Measurements from ENCODE around the gene SLC10A7.

The SLC10A7 gene

GRCh38 chr4:146506272-146506671, 15.5 kb downstream of the SLC10A7 start:
- TF ChIP-seq, protein P1, sequence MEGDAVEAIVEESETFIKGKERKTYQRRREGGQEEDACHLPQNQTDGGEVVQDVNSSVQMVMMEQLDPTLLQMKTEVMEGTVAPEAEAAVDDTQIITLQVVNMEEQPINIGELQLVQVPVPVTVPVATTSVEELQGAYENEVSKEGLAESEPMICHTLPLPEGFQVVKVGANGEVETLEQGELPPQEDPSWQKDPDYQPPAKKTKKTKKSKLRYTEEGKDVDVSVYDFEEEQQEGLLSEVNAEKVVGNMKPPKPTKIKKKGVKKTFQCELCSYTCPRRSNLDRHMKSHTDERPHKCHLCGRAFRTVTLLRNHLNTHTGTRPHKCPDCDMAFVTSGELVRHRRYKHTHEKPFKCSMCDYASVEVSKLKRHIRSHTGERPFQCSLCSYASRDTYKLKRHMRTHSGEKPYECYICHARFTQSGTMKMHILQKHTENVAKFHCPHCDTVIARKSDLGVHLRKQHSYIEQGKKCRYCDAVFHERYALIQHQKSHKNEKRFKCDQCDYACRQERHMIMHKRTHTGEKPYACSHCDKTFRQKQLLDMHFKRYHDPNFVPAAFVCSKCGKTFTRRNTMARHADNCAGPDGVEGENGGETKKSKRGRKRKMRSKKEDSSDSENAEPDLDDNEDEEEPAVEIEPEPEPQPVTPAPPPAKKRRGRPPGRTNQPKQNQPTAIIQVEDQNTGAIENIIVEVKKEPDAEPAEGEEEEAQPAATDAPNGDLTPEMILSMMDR (IDR thresholded peaks at IDR 0.05; ENCODE audit: low read depth, low read length), result no peak
- Histone ChIP-seq H3K27me3 (no peaks in the 10 kb centered on the region), H3K9me3 (no peaks in the 10 kb centered on the region), H3K4me1 (no peaks in the 10 kb centered on the region), H3K4me3 (ENCODE audit: low read depth, low read length) (no peak overlapping the region), H3K36me3 (no peaks in the 10 kb centered on the region; the same call in 1 of the 2 replicates)
- no peak for DNase-seq

DNA sequence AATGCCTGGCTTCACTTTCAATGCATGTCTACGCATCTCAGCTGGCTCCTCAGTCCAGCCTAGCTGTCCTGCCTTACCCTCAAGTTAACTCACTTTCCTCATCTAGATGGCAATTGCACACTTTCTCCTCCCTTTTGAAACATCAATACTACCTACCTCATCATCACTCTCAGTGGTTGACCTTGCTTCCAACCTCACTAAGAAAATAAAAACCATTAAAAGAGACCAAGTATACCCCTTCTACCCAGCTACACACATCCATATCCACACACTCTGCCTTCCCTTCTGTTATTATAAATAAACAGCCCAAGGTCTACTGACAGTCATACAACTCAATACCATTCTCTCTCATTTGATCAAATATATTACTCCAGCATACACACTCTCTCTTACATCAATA, 21.5 kb downstream of the SLC10A7 start:
- H3K9me3 ChIP-seq, result no peaks in the 10 kb centered on the region
- H3K4me1 ChIP-seq, result peaks cover 4% of the 10 kb centered on the region
- DNase-seq, result no peak
- H3K4me3 ChIP-seq (ENCODE audit: low read depth, low read length), result no peak overlapping the region
- H3K27me3 ChIP-seq, result no peaks in the 10 kb centered on the region
- H3K36me3 ChIP-seq, result no peaks in the 10 kb centered on the region; the same call in 1 of the 2 replicates
- TF ChIP-seq, protein P1 (IDR thresholded peaks at IDR 0.05; ENCODE audit: low read depth, low read length), result no peak

DNA sequence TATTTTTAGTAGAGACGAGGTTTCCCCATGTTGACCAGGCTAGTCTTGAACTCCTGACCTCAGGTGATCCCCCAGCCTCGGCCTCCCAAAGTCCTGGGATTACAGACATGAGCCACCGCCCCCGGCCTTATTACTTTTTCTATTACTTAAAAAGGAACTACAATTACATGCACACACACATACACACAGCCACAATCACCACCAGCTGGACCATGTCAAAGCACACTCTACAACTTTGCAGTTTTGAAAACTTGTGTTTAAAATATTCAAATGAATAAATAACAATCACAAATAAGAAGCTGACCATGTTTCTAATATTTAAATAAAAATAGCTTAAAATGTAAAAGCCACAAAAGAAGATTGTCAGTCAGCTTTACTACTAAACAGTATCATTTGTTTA, 23.4 kb downstream of the SLC10A7 start:
- Histone ChIP-seq H3K4me3 (ENCODE audit: low read depth, low read length) (no peak overlapping the region), H3K27me3 (no peaks in the 10 kb centered on the region), H3K9me3 (no peaks in the 10 kb centered on the region), H3K4me1 (peaks cover 9% of the 10 kb centered on the region), H3K36me3 (no peaks in the 10 kb centered on the region; the same call in 1 of the 2 replicates)
- TF ChIP-seq, protein P1 (IDR thresholded peaks at IDR 0.05; ENCODE audit: low read depth, low read length), result no peak
- no peak for DNase-seq

- no peaks in the 10 kb centered on the region for H3K9me3 ChIP-seq
- TF ChIP-seq, protein P1 (IDR thresholded peaks at IDR 0.05; ENCODE audit: low read depth, low read length), result no peak
- DNase-seq, result no peak
- no peak overlapping the region for H3K4me3 ChIP-seq (ENCODE audit: low read depth, low read length)
- H3K4me1 ChIP-seq, result peaks cover 9% of the 10 kb centered on the region
- H3K27me3 ChIP-seq, result no peaks in the 10 kb centered on the region
- H3K36me3 ChIP-seq, result no peaks in the 10 kb centered on the region
These were observed 26.5 kb downstream of the SLC10A7 start for GRCh38 chr4:146495269-146495668.

DNA sequence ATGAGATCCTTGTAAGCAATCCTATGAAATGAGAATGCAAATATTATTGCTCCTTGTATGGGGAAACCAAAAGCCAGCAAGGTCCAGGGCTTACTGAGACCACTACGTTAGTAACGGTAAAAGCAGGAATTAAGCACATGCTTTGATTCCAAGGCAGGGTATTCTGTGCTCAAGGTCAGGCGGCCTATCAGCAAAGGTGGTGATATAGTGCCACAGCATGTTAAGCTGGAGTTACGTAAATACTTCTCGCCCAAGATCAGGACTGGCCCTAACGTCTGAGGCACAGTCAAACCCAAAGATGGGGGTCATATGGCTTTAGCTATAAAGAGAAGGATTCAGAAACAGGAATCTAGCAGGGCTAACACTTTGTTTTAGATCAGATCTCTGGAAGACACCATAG, 27.6 kb downstream of the SLC10A7 start:
- no peak for DNase-seq
- Histone ChIP-seq H3K4me1 (peaks cover 9% of the 10 kb centered on the region), H3K36me3 (no peaks in the 10 kb centered on the region), H3K4me3 (ENCODE audit: low read depth, low read length) (no peak overlapping the region), H3K27me3 (no peaks in the 10 kb centered on the region), H3K9me3 (no peaks in the 10 kb centered on the region)
- TF ChIP-seq, protein P1 (IDR thresholded peaks at IDR 0.05; ENCODE audit: low read depth, low read length), result no peak

DNA sequence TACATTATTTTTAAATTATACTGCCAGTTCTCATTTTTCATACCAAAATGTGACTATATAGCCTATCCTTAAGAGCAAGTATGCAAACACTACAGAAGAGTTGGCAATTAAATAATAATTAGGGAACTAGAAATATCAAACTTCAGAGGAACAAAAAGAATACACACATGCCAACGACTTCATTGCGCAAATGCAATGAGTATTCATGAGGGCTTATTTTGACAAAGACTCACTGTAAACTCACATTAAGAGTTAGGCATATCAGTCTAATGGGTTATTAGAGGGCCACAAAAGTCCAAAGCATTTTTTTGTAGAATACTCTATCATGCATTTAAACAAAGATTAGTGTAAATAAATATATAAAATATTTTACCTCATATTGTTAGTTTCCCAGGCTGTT, 31.6 kb downstream of the SLC10A7 start:
- no peak overlapping the region for H3K4me3 ChIP-seq (ENCODE audit: low read depth, low read length)
- H3K9me3 ChIP-seq, result no peaks in the 10 kb centered on the region
- no peak for DNase-seq
- TF ChIP-seq, protein P1 (IDR thresholded peaks at IDR 0.05; ENCODE audit: low read depth, low read length), result no peak
- no peaks in the 10 kb centered on the region for H3K36me3 ChIP-seq
- peaks cover 4% of the 10 kb centered on the region for H3K4me1 ChIP-seq
- no peaks in the 10 kb centered on the region for H3K27me3 ChIP-seq
